Endodermal cell (in vitro differentiated cells): Measurements from ENCODE around the gene ACTL8. TPM values are rescaled to one million over a fixed set of nuclear protein-coding genes. Genes with fewer than 3 reads are reported as not detected.

Experiments used
- DNase-seq: peaks from one replicate; pipeline ENCODE4 v3.0.0-alpha.2; 2017
- H3K27ac ChIP-seq: 2 replicates; pipeline ENCODE4 v1.5.1; 2013; ENCODE audit warnings: mild to moderate bottlenecking, low read depth, low read length, moderate library complexity
- H3K27me3 ChIP-seq: 2 replicates; pipeline ENCODE4 v1.6.1; 2013; ENCODE audit warnings: mild to moderate bottlenecking, low read length, moderate library complexity; ENCODE audit not compliant: insufficient read depth, control insufficient read depth, poor library complexity, severe bottlenecking
- H3K36me3 ChIP-seq: 2 replicates; pipeline ENCODE4 v1.7.0; 2013; ENCODE audit warnings: mild to moderate bottlenecking, low read length, moderate library complexity; ENCODE audit not compliant: control insufficient read depth, insufficient read depth
- H3K4me1 ChIP-seq: one replicate; pipeline ENCODE4 v1.7.0; 2013; ENCODE audit warnings: low read length; ENCODE audit not compliant: control insufficient read depth, insufficient read depth
- H3K4me3 ChIP-seq: 2 replicates; pipeline ENCODE4 v1.5.1; 2013; ENCODE audit warnings: mild to moderate bottlenecking, low read length, moderate library complexity
- H3K9ac ChIP-seq: 2 replicates; pipeline ENCODE4 v1.6.1; 2013; ENCODE audit warnings: mild to moderate bottlenecking, low read length, moderate library complexity; ENCODE audit not compliant: poor library complexity, severe bottlenecking; ENCODE audit errors: extremely low read depth
- H3K9me3 ChIP-seq: 2 replicates; pipeline ENCODE4 v1.6.1; 2013; ENCODE audit warnings: mild to moderate bottlenecking, low read length, moderate library complexity; ENCODE audit not compliant: control insufficient read depth
- H3K27ac Mint-ChIP-seq: 2 replicates; pipeline ENCODE4 v1.8.0; 2020; ENCODE audit warnings: mixed read lengths
- H3K27me3 Mint-ChIP-seq: 2 replicates; pipeline ENCODE4 v1.8.0; 2021; ENCODE audit warnings: mild to moderate bottlenecking, mixed read lengths; ENCODE audit not compliant: insufficient read depth
- H3K36me3 Mint-ChIP-seq: 2 replicates; pipeline ENCODE4 v1.8.0; 2020; ENCODE audit warnings: low read depth, mixed read lengths
- H3K4me1 Mint-ChIP-seq: 2 replicates; pipeline ENCODE4 v1.8.0; 2020; ENCODE audit warnings: mixed read lengths
- H3K4me3 Mint-ChIP-seq: 2 replicates; pipeline ENCODE4 v1.8.0; 2020; ENCODE audit warnings: mild to moderate bottlenecking, moderate library complexity, mixed read lengths
- H3K9me3 Mint-ChIP-seq: 2 replicates; pipeline ENCODE4 v1.8.0; 2020; ENCODE audit warnings: mild to moderate bottlenecking, mixed read lengths
- CTCF ChIP-seq: fragments of 200-600 bp; sonication (generic); conservative IDR thresholded peaks from 2 replicates; pipeline ENCODE4 v1.5.0; 2021; ENCODE audit warnings: antibody characterized with exemption, mild to moderate bottlenecking
- WGBS, 2 experiments: methylation state at CpG; one replicate each; pipeline versions ENCODE4 v1.1.5 to v1.1.7; 2013; ENCODE audit warnings: missing lambda C conversion rate in 2 of 2, mixed read lengths in 1 of 2; ENCODE audit not compliant: insufficient coverage in 1 of 2, insufficient read length in 1 of 2; 5-methylcytosine and 5-hydroxymethylcytosine counted together
- total RNA-seq, 2 donors: library from RNA; stranded (reverse); fragmentation: NEBNext Ultra II Directional in 1 of 2; extraction: Animal tissue kit (Norgen Biotek cat#: 25700) in 1 of 2; gene quantifications; 2 replicates in 1 of 2; 3 replicates in 1 of 2; pipeline ENCODE4 v1.2.1, GENCODE V29; 2021

The ACTL8 gene
- total RNA-seq, 2 donors from 2014 or later, result not detected

- Histone ChIP-seq H3K9me3 (no peaks in the 10 kb centered on the region), H3K36me3 (no peaks in the 10 kb centered on the region), H3K9ac (no peak overlapping the region), H3K27ac (no peak overlapping the region), H3K4me1 (no peaks in the 10 kb centered on the region), H3K4me3 (no peak overlapping the region), H3K27me3 (no peaks in the 10 kb centered on the region)
- H3K27ac Mint-ChIP-seq, result no peak overlapping the region
- no peak for DNase-seq
- H3K4me3 Mint-ChIP-seq, result no peak overlapping the region
- peaks cover 9% of the 10 kb centered on the region for H3K27me3 Mint-ChIP-seq
- WGBS, 2 experiments, result 60 to 75% methylated on average over 3 to 5 of the region's 5 CpGs
- no peak for TF ChIP-seq CTCF
- no peaks in the 10 kb centered on the region for H3K9me3 Mint-ChIP-seq
- H3K36me3 Mint-ChIP-seq, result no peaks in the 10 kb centered on the region
- peaks cover 3% of the 10 kb centered on the region for H3K4me1 Mint-ChIP-seq
Observed at GRCh38 chr1:17842686-17843085, 87.6 kb downstream of the ACTL8 start.

DNA sequence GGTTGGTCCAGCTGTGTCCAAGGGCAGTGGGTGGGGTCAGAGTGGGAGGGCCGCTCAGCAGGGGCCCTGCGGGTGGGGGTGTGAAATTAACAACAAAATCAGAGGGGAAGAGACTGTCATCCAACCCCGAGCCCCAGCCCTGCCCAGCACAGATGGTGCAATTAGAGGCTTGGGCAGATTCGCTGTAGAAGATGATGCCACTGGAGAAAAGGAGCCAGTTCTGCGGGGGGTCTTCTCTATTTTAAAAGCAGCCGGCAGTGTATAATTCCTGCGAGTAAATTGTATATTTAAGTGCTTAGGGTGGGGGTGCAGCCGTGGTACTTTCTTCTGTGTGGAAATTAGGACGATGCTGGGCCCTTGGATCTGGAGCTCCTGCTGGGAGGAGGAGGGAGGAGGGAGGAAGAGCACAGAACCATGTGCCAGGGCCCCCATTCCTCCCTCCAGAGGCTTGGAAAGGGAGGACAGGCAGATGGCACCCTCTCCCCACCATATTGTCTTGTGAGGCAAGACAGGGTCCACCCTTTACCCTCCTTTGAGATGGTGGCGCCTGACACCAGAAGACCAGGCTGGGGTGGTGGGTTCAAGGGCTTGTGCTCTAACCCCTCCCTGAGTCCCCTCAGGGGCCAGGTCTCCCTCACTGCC lies 89.2 kb downstream of the ACTL8 start:
- Mint-ChIP-seq H3K27me3 (peaks cover 9% of the 10 kb centered on the region), H3K4me1 (peaks cover 3% of the 10 kb centered on the region), H3K36me3 (no peaks in the 10 kb centered on the region), H3K27ac (no peak overlapping the region), H3K4me3 (no peak overlapping the region), H3K9me3 (no peaks in the 10 kb centered on the region)
- H3K4me1 ChIP-seq, result no peaks in the 10 kb centered on the region
- H3K27ac ChIP-seq, result no peak overlapping the region
- no peak overlapping the region for H3K9ac ChIP-seq
- H3K36me3 ChIP-seq, result no peaks in the 10 kb centered on the region
- WGBS, 2 experiments, result 74 to 83% methylated on average over 6 to 10 of the region's 10 CpGs
- no peaks in the 10 kb centered on the region for H3K27me3 ChIP-seq
- no peak for DNase-seq
- TF ChIP-seq CTCF, result no peak
- H3K9me3 ChIP-seq, result no peaks in the 10 kb centered on the region
- H3K4me3 ChIP-seq, result no peak overlapping the region

DNA sequence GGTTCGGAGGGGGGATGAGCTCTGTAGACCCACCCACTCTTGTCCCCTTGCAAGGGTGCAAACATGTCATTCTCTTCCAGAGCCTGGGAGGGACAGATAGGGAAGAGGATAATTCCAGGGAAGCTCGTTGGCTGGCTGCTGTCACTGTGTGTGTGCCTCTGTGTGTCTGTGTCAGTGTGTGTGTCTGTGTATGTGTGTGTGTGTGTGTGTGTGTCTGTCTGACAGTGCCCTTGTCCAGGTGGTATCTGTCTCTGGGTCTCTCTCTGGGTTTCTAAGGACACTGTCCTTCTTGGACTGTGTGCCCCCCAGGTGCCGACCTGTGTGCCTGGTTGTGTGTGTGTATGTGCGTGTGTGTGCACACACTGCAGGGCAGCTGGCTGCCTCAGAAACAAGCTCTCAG lies 90.5 kb downstream of the ACTL8 start:
- Mint-ChIP-seq H3K4me3 (no peak overlapping the region), H3K27ac (no peak overlapping the region)
- no peaks in the 10 kb centered on the region for H3K9me3 ChIP-seq

More for the DNA sequence above, 90.5 kb downstream of the ACTL8 start:
- Mint-ChIP-seq H3K27me3 (peaks cover 6% of the 10 kb centered on the region), H3K36me3 (no peaks in the 10 kb centered on the region), H3K4me1 (peaks cover 3% of the 10 kb centered on the region), H3K9me3 (no peaks in the 10 kb centered on the region)
- DNase-seq, result no peak
- Histone ChIP-seq H3K27me3 (no peaks in the 10 kb centered on the region), H3K9ac (no peak overlapping the region), H3K4me1 (no peaks in the 10 kb centered on the region), H3K36me3 (no peaks in the 10 kb centered on the region), H3K27ac (no peak overlapping the region), H3K4me3 (no peak overlapping the region)
- 83 to 89% methylated on average over 1 to 4 of the region's 4 CpGs for WGBS, 2 experiments
- TF ChIP-seq CTCF, result no peak
